DOHH2 (cell line): Measurements from ENCODE around the gene RYR2.

Source experiments
- CTCF ChIP-seq: fragments of 200-600 bp; sonication (generic); IDR thresholded peaks from one replicate; pipeline ENCODE4 v1.5.1; 2014; ENCODE audit warnings: antibody characterized with exemption, mild to moderate bottlenecking, low read depth, low read length; ENCODE audit not compliant: poor library complexity, severe bottlenecking
- EZH2phosphoT487 ChIP-seq: fragments of 200-600 bp; sonication (generic); IDR thresholded peaks from 2 replicates; pipeline ENCODE4 v1.6.1; 2017; ENCODE audit warnings: borderline replicate concordance, mild to moderate bottlenecking, antibody characterized with exemption, low read length, moderate library complexity, mixed read lengths

GRCh38 chr1:237250055-237250454 is 208.1 kb downstream of the RYR2 start:
- TF ChIP-seq CTCF (no peak), EZH2phosphoT487 (no peak)
